ENCODE results near the gene MXD4.

The MXD4 gene

DNA sequence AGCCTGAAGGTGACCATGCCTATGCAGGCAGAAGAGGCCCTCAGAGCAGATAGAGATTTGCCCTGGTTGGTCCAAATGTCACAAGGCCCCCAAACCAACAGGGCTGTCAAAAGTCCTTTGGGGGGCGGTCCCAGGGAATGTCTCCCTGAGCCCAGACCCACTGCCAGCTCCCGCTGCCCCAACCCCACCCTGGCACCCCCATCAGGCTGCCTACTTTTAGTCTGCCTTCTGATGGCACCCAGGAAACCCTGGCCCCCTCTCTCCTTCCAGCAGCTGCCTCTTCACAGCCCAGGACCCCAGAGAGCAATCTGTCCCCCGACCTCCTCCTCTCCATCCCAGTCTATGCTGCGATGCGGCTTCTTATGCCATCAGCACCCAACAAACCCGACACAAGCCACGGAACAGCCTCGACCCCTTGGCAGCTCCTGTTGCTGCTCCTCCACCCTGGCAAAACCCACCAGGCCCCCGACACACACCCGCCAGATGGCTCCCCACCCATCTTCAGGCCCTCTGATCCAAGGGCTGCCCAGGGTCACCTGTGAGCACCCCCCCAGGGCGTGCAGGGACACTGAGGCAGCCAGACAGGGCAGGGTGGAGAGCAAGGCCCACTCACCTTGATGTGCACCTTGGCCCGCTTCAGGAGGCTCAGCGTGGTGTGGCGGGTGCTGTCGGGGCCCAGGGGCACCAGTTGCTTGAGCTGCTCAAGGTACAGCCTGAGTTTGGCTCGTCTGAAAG lies 9.9 kb downstream of the MXD4 start:
- DNase-seq (ENCODE audit: low read depth in 2 of 2, low spot score in 1 of 2), result no peak

DNA sequence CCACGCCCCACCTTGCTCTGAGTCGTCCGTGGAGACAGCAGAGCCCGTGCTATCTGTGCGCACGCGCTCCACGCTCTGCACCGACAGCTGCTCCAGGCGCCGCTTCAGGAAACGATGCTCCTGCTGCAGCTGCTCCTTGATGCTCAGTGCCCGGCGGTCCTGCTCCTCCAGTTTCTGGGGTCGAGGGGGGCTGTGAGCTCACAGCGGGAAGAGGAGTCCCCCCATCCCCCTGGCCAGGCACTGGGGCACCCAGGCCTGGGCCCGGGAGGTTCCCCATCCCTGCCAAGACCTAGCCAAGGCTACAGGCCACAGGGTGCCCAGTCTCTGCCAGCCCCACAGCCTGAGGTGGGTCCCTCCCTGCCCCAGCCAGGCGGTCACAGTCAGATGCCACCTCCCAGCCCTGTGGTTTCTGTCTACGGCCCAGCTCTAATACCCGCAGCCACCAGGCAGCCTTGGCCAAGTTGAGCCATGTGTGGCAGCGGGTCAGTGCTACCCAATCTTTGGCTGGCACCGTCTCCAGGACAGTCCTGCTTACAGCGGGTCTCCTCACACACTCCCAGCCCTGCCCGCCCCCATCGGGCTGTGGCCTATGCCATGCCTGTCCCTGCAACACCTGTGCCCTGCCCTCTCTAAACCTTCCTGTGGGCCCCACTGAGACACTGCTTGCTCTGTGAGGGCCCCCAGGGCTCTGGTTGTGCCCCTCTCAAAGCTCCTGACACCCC lies 10.7 kb downstream of the MXD4 start:
- no peak for DNase-seq (ENCODE audit: low read depth in 2 of 2, low spot score in 1 of 2)

DNA sequence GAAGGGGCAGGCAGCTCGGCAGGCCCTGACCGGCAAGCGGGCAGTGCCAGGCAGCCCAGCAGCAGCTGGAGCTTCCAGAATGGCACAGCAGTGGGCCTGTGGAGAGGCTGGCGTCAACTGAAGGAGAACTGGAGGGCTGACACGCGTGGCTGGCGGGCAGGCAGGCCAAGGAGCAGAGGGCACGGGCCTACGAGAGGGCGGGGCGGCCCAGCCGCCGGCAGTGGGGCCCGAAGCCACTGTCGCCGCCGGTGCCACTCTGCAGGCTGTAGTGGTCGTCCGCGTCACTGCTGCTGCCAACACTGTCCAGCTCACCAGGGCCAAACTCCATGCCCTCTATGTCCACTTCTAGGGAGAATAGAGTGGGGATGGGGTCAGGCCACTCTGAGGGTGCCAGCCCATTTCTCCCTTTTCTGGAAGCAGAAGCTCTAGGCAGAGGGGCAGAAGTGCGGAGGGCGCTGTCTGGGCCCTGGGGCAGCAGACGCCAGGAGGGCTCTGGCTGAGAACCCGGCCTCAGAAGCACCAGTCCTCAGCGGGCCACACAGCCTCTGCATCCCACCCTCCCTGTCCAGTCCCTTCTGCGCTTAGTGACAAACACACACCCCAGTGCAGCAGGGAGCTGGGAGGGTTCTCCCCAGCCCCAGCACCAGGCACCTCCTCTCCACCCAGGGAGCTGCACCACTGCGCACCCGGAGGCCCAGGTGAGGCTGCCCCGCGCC lies 11.4 kb downstream of the MXD4 start:
- no peak for DNase-seq (ENCODE audit: low read depth in 2 of 2, low spot score in 1 of 2)

DNA sequence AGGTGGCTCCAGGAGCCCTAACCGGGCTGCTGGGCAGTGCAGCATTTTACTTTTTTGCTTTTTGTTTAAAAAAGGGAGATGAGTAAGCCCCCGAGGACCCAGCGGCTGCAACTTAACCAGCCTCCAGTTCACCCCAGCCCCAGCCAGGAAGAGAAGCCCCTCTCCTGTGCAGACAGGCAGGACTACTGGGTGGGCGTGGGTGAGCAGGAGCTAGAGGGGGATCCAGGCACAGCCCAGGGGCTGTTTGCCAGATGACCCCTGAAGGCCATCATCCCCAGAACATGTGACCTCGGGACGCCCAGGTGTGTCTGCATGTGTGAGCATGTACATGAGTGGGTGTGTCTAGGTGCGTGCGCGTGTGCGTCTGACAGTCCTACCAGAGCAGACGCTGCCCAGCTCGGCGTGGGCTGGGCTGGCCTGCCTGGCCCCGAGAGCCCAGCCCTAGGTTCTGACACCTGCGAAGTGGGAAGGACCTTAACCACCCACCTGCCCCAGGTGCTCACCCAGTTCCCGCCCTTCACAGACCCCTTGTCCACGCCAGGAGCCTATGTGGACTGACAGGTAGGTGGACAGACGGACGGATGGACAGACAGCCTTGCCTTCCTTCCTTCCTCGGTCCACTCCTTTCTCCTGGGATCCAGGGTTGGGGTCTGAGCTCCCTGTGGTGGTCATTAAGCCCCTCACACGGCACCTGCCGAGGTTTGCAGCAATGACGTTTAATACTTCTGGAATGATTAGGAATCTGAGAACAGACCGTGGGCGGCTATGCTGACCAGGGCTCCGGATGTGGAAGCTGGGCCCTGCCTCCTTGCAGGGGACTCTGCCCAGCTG lies 12.2 kb downstream of the MXD4 start:
- no peak for DNase-seq (ENCODE audit: low read depth in 2 of 2, low spot score in 1 of 2)

DNA sequence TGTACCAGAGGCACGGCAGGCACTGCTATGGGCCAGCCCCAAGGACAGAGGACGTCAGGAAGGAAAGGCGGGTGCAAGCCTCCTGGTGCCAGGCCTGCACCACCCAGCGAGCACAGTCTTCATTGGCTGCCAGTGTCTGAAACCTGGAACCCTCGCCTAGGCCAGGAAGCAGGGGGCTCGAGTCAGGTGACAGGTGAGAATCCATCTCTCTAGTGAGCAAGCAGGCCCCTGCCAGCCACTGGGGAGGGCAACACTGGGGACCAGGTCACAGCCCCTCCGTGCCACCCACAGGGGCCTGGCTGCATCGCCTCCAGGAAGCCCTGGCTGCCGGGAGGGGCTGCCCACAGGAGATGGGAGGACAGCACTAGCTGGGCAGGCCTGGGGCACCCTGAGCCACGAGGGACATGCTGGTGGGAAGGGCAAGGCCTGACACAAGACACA lies 13.1 kb downstream of the MXD4 start:
- no peak for DNase-seq (ENCODE audit: low read depth in 2 of 2, low spot score in 1 of 2)

DNA sequence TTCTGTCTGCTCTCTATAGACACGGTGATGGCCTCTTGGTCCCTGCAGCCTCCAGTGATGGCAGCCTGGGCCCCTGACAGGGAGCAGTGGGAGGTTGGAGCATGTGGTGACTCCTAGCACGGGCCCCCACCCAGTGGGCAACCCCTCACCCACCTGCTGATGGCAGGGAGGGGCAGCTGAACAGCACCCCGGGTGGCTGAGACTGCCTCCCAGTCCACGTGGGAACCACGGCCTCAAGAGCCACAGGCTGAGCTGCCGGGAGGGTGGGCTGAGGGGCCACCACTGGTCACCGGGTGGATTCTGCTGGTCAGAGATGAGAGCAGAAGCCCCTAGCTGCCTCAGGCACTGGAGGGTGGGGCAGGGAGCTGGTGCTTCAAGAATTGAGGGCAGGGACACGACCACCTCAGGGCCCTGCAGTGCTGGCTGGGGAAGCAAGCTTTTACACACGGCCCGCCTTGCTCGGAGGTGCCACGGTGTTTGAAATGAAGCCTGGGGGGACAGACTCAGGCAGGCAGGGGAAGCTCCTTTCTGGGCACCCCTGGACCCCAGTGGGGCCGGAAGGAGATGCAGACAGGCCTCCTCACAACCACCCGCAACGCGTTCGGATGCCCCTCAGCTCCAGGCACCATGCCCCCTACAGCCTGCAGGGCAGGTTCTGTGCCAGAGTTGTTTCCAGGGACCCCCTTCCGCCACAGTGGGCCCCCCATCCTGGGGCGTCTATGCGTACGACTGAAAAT lies 13.7 kb downstream of the MXD4 start:
- no peak for DNase-seq (ENCODE audit: low read depth in 2 of 2, low spot score in 1 of 2)

DNA sequence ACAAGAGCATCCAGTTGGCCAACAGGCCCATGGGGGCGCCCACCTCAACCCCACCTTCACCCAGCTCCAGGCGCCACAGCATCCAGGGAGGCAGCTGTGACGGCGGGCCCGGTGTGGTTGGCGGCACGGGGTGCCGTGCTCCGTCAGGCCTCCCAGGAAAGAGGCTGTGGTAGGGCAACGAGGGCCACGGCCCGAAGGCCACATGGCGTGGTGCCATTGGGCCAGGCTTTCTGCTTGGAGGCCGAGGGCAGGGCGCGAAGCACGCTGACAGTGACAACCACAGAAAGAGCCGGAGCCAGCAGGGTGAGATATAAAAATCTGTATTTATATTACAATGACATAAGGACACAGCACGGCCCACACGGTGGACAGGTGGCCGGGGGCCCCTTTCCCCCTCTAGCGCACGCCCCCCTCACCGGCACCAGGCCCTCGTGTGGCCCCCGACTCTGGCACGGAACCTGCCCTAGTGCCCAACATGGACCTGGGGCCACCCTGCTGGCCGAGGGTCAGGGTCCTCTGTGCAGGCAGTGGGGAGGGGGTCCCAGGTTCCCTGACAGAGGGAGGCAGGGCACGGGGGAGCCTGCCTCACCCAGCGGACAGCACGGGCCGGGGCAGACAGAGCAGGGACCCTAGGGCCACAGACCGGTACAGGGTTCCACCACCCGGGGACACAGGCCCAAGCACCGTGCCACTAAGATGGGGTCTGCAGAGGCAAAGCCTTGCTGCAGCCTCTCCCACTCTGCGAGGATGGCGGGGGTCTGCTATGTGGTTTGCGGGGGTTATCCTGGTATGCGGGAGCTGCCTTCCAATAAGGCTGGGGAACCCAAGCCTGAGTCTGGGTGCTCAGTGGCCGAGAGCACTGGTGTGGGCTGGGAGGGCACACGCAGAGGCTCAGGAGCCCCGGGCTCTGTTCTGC lies 14.5 kb downstream of the MXD4 start:
- DNase-seq (ENCODE audit: low read depth in 2 of 2, low spot score in 1 of 2), result no peak

DNA sequence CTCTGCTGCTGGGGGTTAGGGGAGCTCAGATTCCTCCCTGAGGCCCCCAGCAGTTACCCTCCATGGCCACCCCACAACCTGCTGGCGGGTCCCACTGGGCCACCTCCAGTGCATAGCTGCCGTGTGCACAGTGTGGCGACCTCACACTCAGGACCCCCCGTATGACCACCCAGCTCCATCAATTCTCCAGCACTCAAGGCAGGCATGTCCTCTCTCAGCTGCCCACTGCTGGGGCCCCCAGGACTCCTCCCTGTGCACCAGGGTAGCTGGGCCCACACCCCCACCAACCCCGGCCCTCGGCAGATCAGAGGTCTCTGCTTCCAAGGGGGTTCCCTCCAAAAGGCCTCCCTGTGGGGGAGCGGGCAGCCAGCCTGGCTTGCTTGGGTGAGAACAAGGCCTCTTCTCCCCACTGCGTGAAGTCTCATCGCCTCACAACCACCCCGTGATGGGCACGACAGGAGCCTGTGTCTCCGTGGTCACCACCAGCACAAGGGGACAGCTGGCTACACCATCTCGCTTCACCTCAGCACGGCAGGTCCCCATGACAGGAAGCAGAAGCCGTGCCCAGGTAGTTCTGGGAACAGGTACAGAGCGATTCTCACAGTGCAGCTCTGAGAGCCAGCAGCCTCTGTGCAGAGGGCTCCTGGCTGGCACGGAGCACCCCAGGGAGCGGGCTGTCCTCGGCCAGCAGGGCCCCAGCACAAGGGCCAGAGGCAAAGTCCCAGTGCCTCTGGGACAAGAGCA lies 15.4 kb downstream of the MXD4 start:
- no peak for DNase-seq (ENCODE audit: low read depth in 2 of 2, low spot score in 1 of 2)

DNA sequence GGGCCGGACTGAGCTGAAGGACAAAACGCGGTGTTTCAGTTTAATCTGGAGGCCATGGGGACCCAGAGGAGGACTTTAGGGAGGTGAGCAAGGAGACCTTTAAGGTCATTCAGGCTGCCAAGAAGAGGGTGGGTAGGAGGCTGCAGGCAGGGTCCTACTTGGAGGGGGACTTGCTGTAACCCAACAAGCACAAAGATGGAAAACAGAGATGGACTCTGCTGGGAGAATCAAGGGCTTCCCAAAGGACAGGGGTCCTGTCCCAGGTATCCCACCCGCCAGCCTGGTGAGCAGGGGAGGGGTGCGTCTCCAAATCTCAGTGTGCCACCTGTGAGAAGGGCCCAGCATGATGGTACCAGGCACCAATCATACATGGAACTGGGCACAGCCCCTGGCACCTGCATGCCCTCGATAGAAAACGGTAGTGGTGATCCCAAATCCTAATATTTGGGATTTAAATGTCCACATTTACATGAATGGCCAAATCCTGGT lies 16.1 kb downstream of the MXD4 start:
- no peak for DNase-seq (ENCODE audit: low read depth in 2 of 2, low spot score in 1 of 2)

DNA sequence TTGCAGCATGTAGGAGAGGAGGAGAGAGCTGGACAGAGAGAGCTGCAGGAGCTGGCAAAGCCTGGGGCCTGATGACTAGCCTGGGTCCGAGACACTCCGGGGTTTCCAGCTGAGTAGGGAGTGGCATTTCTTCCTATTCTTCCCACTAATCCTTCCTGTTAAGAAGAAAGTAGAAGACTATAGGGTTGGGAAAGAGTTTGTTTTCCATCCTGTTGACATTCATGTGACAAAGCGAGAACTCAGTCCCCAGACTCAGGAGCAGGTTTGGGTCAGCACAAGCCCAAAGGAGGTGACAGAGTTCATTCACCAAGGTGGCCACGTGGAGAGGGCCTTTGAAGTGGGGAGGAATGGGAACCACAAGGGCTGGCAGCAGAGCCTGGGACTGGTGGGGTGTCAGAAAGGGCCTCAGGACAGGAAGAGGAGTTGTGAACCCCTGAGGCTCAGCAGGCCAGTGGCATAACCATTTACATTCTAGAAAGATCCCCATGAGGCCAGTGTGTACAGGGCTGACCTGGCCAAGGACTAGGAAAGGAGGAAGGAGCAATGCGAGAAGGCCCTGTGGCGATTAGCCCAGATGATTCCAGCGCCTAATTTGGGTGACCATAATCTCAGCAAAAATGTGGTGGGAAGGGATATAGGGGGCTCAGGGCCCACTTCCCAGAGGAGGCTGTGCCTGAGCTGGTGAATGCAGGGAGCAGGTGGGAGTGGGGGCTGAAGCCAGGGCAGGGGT lies 16.7 kb downstream of the MXD4 start:
- DNase-seq (ENCODE audit: low read depth in 2 of 2, low spot score in 1 of 2), result no peak

DNA sequence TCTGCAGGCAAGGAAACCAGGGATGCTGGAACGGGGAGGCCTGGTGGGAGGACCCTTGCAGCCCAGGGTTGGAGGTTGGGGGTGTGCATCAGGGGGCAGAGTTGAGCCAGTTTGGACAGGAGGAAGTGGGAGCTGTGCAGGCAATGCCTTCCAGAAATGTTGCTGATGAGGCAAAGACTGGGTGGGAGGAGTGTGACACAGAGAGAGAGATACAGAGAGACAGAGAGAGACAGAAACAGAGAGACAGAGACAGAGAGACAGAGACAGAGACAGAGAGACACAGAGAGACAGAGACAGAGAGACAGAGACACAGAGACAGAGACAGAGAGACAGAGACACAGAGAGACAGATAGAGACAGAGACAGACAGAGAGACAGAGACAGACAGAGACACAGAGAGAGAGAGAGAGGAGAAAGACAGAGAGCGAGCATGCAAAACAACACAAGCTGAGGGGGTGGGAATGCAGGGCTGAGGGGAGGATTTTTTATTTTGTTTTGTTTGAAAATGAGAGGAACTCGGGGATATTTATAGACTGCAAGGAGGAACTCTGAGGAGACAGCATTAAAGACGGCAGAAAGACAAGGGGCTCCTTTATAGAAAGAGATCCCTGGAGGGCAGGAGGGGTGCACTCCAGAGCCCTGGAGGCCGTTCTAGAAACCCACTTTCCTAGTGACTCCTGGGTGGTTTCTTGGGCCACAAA lies 18.1 kb downstream of the MXD4 start:
- no peak for DNase-seq (ENCODE audit: low read depth in 2 of 2, low spot score in 1 of 2)

DNA sequence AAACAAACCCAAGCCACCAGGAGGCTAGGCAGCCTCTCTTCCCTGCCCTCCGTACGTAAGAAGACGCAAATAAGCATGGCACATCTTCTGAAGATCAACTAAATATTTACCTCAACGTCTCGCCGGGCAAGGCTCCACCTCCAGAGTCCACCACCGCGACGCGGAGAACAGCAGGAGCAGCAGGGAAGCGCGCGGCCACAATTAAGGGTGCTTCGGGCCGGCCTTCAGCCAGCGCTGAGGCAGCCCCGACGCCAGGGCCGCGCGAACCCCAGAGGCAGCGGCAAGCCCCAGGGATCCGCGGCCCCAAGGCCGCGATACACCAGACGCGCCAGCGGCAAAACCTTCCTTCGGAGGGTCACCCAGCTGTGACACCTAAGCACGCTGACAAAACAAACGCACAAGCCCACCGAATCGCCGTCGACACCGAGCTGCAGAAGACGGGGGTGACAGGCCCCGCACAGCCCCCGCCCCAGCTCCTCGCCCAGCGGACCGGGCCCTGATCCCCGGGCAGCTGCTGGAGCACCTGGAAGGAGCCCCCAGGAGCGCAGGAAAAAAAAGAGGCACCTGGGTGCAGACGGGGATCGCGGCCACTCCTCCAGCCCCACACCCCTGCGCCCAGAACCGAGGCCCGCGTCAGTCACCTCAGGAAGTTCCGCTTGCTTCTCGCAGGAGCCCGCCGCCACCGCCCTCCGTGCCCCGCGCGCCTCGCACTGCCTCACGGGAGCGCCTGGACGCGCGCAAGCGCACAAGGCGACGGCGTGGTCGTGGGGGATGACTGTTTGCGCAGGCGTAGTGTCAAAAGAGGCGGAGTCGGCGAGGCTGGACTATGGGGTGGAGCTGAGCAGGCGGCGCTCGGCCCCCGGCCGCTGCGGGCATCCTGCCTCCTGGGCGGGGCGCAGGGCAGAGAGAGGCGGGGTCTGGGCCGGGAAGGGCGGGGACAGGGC lies 20.2 kb downstream of the MXD4 start, which contains the start of the genes HAUS3 and POLN:
Gene HAUS3 (minus strand): TSS at position 712 of the 944 bp plus-strand sequence. CDS start 1,175 bp downstream, outside the sequence.
Gene POLN (minus strand): TSS at position 712 of the 944 bp plus-strand sequence. CDS start 12,890 bp downstream, outside the sequence.
- peak; percentile 98 for DNase-seq (ENCODE audit: low read depth in 2 of 2, low spot score in 1 of 2)

DNA sequence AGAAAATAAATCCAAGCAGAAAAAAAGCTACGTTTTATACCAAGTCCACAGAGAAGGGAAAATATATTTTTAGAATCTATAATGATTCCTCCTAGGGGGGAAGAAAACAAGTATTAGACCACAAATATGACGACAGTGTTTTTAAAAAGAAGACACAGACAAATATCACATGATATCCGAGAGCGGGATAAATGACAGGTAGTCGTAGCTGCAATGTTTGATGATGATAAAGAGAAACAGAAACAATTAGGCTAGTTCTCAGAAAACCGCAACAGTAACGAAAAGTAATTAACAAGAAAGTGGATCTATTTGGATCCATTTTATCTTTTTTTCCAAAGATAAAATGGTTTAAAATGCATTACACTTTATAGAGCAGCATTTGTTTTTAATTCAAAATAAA lies 20.9 kb downstream of the MXD4 start:
- no peak for DNase-seq (ENCODE audit: low read depth in 2 of 2, low spot score in 1 of 2)

DNA sequence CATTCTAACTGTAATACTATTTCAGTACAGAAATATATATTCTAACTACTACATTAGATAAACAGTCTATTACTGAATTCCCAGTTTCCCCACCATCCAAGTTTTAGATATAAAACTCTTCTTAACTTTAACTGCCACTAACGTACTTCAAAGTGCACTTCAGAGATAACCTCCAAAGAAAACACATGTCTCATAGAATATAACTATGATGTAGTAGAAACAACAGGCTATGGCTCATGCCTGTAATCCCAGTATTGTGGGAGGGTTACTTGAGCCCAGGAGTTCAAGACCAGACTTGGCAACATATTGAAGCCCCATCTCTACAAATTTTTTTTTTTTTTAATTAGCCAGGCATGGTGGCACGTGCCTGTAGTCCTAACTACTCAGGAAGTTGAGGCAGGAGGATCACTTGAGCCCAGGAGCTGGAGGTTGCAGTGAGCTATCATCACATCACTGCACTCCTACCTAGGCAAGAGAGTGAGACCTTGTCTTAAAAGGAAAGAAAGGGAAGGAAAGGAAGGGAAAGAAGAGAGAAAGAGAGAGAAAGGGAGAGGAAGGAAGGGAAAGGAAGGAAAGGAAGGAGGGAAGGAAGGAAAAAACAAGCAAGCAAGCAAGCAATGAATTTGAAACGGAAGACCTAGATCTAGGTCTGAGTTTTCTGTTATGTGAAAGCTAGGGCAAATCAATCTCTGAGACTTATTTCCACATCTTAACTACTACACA lies 24.8 kb downstream of the MXD4 start:
- DNase-seq (ENCODE audit: low read depth in 2 of 2, low spot score in 1 of 2), result no peak

DNA sequence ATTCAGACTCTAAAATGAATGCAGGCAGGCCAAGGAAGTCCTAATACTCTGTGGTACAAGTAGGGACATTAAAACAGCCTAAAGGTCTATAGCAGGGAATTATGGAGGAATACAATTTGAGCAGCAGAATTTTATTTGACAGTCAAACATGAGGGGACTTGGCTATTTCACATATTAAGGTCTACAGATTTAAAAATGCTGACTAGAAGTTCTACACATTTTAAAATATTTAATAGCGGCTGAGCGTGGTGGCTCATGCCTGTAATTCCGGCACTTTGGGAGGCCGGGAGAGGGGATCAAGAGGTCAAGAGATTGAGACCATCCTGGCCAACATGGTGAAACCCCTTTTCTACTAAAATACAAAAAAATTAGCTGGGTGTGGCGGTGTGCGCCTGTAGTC lies 30.8 kb downstream of the MXD4 start:
- DNase-seq (ENCODE audit: low read depth in 2 of 2, low spot score in 1 of 2), result no peak

Data from stimulated activated CD8-positive, alpha-beta memory T cell treated with anti-CD3 and anti-CD28 coated beads, Interleukin-4, amount 100 ng/mL, for 4 hours (primary cell).